GM18870 (cell line): ENCODE results near the gene AVPR2.

Source experiments
- ATAC-seq: cut with Tn5 transposase; IDR thresholded peaks from one replicate; pipeline ENCODE4 v1.9.1; 2021; ENCODE audit warnings: moderate library complexity; ENCODE audit not compliant: unreplicated experiment

The AVPR2 gene

DNA sequence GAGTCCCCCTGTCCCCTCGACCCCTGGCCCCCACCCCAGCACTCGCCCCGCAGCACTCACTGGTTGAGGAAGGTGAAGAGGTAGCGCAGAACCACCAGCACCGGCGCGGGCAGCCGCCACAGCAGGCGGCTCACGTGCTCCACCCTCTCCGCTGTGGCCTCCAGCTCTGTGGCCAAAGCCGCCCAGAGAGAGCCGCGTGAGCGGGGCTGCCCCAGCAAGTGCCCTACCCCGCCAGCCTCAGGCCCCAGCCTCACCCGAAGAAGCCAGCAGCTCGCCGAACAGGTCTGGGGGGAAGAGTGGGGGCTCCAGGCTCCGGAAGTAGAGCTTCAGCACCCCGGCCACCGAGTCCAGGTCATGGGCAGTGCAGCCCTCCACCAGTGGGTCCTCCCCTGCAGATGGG, 6.0 kb downstream of the AVPR2 start:
- no peak for ATAC-seq

DNA sequence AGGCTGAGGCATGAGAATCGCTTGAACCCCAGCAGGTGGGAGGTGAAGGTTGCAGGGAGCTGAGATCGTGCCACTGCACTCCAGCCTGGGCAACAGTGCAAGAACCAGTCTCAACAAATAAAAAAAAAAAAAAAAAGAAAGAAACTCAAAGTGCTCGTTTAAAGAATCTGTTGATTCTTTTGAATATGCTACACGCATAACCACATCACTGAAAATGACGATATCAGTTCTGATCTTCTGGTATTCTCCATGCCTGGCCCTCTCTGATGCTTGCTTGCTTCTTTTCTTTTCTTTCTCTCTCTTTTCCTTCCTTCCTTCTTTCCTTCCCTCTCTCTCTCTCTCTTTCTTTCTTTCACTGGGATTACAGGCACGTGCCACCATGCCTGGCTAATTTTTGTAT, 7.3 kb downstream of the AVPR2 start:
- ATAC-seq, result no peak

DNA sequence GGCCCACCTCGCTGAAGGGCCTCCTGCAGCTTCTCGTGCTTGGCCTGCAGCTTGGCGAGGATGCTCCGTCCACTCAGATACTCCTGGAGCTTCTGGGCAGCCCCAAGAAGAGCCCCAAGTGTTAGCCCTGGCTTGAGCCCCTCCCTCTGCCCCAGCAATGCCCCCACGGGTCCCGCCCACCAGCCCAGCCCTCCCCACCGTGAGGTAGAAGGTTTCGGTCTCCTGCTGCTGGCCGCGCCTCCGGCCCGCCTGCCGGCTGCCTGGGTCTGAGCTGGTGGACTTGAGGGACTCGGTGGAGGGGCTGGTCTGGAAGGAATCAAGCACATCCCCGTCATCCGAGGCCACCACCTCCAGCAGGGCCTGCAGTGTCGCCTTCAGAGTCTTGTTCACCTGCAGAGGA, 8.7 kb downstream of the AVPR2 start:
- no peak for ATAC-seq

DNA sequence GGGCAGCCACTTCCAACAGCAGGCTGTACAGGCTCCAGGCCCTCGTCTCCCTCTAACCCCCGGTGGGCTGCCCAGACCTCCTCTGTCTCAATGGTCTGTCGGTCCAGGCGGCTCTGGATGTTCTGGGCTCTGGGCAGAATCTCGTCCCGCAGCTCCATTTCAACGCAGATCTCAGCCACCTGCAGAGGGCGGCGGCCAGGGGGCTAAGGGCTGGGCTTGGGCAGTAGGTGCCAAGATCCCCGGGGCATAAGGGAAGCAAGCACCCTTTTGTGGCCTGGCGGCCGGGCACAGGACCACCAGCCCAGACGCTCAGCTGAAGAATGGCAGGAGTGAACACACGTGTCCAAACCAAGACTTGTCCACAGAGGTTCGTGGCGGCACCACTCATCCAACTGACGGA, 9.2 kb downstream of the AVPR2 start:
- ATAC-seq, result no peak

DNA sequence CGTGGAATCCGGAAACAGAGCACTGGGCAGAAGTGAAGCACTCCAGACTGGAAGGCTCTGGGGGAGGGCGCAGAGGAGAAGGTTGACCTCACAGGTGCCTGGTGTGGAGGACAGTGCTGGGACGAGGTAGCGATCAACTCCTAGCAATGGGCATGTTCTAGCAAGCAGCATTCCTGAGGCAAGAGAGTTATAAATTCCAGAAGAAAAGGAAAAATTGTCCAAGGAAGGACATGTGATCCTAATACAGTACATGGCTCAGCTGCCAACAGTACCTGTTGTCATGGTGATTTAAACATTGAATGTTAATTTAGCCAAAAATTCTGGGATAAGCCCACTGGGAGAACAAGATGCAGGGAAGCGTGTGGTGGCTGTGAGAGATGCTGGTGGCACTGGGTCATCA, 13.4 kb downstream of the AVPR2 start:
- no peak for ATAC-seq

DNA sequence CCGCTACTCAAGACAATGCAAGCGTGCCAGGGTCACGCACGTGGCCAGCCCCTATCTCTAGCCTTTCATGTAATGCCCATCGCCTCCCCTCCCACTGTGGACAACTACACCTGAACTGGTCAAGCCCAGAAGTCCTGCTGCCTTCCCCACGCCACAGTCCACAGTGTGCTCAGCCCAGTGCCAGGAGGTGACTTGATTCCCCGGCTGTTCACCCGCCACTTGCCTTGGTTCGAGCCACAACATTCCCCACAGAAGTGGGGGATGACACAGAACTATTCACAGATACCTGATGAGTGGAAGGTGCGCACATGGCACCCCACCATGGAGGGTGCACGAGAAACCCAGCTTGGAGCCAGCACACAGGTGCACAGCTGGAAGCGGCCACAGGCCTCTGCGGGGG, 14.8 kb downstream of the AVPR2 start:
- no peak for ATAC-seq

DNA sequence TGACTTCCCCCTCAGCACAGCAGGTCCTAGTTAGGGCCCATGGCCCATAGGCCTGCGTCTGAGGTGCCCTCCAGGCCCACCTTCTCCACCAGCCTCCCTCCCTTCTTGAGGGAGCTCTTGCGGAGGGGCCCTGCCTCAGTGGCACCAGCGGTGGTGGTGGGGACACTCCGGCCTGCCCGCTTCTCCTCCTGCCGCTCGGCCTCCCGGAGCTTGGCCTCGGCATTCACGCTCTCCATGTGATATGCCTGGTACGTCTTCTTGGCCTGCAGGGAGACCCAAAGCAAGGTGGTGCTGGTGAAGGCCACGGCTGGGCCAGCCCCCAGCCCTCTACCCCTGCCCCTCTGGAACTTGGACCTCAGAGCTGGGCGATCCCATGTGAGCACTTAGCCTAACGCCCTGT, 16.1 kb downstream of the AVPR2 start:
- no peak for ATAC-seq

DNA sequence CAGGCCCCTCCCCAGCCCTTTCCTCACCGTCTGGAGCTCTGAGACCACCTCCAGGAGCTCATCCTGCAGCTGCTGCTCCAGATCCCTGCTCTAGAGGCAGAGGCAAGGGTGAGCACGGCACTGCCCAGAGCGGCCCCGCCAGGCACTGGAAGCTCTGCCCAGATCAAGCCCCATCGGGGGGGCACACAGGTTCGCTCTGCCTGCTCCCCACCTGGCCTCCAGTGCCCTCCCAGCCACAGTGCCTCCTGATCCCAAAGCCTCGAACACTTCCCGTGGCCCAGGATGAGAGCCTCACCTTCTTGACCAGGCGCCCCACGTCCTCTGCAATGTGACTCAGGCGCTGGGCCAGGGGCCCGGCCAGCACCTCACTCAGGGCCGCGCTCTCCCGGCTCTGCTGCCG, 16.6 kb downstream of the AVPR2 start:
- no peak for ATAC-seq

DNA sequence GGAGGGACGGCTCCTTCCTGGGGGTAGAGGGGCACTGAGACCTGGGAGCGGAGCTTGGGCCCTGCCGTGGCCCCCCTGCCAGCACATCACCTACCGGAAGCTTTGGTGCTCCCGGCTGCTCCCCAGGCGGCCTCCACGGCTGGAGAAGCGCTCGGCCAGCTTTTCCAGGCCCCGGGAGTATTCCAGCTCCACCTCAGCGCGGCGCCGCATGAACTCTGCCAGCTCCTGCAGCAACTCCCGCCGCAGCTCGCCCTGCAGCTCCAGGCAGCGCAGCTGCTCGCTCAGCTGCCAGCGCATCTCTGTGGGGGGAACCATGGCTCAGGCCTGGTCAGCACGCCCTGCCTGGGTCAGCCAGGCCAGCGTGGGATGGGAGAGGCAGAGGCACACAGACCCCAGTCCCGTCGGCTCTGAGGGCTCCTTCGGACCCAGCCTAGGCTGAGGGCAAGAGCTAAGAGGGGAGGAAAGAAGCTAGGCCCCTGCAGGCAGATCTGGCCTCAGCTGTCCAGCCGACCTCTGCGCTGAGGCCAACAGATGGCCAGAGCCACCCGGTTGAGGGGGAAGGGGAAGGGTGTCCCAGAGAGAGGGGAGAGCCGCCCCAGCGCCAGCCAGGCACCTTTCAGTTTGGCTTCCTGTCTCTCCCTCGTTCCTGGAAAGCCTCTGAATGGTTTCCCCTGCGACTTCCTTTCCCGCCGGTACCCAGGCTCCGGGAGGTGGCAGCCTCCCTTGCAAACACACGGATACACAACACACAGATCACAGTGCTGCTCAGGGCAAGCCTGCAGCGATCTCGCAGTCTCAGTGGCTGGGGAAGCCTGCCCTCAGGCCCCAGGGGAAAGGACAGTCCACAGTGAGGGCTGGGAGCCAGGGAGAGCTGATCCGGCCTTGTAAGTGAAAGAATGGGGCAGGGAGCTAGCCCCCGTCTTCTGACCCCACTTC, 17.3 kb downstream of the AVPR2 start:
- ATAC-seq, result no peak

DNA sequence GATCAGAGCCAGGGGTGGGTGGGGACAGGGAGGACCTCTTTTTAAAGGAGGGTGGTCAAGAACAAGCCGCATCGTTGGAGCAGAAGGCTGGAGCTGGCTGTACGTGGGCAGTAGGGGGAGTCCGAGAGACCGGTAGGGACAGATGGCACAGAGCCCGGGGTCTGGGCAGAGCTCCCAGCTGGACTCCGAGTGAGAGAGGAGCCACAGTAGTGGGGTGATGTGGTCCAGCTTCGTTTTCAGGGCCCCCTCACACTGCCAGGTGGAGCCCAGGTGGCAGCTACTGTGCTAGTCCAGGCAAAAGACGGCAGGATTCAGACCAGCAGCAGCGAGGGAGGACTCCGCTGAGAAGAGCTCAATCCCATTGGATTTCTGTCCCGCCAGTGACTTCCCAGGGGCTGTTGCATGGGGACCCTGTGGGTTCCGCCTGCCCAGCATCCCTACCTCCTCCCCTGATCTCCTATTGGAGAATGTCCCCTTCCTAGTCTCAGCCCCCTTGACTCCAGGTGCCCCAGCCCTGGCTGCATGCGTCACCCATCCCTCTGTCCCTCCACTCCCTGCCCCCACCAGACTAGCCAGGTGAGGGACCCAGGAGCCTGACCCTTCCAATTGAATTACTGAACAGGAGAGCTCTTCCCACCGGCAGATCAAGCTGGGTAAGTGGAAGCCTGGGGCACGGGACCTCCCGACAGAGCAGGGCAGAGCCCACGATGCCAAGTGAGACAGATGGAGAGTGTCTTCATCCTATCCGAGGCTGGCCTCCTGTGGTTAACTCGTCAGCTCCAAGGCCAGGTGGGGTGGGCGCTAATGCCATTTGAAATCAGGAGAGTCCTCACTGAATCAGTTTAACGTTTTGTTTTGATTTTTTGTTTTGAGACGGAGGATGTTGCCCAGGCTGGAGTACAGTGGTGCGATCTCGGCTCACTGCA, 18.7 kb downstream of the AVPR2 start:
- ATAC-seq, result no peak

DNA sequence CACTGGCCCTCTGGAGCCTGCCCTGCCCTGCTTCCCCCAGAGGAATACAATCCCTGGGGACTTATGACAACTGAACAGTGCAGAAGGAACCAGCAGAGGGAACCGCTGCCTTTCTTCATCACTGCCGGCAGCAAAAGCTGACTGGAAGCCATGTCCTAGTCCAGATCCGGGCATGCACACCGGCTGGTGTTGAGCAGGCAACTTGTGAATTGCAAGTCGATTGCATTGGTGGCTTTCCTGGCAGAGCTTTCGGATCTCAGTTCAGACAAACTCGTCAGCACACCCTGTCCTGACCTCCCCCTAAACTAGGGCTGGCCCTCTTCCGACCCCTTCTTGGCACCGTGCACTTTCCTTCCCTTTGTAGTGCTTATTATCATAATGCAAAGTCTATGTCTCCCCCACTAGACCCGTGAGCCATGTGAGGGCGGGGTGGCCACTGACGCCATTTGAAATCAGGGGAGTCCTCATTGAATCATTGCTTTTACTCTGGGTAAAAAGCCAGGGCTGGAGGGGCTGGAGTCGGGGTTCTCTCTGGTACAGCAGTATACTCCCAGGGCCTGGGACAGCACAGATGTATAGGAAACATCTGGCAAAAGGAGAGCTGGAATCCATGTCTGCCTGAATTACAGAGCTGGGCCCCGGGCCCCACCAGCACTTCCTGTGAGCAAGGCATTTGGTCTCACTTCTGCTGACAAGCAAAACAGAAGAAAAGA, 19.8 kb downstream of the AVPR2 start:
- no peak for ATAC-seq

DNA sequence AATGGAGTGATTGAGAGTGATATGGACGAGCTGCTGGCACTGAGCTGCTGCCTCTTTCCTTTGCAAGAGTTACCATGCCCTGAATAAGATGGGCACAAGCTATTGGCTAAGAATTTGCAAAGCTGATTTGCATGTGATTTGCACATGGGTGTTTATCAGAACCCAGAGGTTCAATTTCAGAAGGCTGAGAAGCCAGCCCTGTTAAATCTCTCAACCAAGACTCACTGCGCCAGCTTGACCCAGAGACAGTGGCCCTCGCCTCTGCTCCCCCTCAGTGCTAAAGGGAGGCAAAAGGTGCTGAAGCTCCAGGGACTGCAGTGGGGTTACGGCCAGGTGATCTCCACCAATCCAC, 20.9 kb downstream of the AVPR2 start:
- ATAC-seq, result no peak

DNA sequence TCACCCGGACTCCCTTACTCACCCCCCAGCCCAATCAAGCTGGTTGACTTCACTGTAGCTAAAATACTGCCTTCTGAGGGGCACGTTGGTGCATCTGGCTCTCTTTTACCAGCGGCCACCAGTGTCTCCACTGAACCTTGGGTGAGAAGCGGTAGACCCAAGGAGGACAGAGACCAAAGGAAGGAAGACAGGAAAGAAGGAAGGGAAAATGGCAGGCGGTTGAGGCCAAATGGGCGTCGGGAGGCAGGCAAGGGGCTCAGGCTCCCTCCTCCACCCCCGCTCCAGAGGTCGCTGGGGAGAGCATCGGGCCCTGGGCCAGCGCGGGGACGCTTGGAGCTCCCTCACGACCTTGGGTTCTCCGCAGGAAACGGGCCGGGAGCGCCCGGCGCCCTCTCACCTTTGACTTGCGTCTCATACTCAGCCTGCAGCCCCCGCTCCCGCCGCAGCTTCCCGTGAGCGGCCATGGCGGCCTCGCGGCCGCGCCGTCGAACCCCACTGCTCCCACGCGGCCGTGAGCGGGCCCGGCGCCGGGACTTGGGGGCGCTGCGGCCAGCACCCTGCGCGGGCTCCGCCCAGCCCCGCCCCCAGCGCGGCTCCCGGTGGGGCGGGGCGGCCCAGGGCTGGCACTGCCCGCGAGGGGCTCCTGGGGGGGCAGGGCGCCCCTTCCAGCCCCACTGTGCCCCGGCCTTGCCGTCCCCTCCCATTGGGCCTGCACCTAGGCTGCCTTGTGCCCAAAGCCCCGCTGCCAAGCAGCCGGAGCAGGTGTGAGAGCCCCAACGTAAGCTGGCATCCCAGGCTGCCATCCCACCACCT, 21.5 kb downstream of the AVPR2 start, which contains the start of gene ARHGAP4:
ARHGAP4 (minus strand) TSS at position 526 of the 813 bp plus-strand sequence; CDS start at position 464, 62 bp downstream.
- no peak for ATAC-seq

DNA sequence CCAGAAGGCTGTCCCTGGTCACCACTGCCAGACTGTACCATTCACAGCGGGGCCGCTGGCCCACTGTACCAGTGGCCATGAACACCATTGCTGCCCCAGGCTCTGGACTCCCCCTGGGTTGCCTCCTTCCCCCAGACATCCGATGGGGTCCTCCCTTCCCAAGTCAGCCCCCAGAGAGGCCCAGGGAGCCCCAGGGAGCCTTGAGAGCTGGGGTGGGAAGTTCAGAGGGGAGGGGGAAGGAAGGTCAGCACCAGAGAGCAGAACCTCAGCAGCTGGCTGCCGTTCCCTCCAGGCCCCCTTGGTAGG, 22.0 kb downstream of the AVPR2 start:
- ATAC-seq, result no peak

DNA sequence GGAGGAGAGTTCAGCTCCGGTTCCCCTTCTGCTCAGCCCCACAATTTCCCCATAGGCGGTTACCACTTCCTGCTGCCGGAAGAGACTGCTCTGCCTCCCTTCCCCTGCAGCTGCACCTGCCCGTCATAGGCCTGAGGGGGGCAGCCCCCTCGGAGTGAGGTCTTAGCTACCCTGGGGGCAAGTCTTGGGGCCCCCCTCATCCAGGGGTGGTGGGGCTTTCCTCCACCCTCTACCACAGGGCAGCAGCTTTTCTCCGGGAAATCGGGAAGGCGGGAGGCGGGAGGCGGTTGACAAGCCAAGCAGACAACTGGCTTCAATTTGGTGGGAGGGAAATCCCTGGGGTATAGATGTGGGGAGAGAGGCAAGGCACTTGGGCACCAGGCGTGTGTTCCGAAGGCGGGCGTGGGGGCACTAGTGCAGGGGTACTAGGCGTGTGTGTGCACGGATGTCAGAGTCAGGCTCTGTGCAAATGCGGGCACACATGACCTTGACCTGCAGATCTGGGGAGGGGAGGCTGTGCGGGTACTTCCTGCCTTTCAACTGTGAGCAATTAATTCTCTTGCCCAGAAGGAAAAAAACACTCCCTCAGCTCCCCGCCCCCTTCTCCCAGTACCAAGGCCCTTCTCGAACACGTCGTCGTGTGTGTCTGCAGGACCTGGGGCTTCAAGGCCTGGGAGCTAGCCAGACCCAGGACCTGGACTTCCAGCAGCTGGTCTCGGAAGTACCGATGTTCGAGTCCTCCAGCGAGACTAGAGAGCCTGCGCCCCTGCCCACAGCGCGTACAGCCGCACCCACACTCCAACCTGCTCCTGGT, 22.6 kb downstream of the AVPR2 start:
- ATAC-seq, result peak; percentile 33

DNA sequence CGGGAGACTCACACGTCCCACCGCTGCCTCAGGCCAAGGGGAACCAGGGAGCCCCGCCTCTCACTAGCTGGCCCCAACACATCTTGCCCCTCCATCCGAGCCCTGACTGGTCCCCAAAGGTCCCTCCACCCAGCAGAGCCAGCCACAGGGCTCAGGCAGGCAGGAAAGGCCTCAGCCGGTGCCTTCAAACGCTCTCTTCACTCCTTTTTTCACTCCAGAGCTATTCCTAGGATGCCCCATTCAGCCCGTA, 23.1 kb downstream of the AVPR2 start:
- ATAC-seq, result no peak

DNA sequence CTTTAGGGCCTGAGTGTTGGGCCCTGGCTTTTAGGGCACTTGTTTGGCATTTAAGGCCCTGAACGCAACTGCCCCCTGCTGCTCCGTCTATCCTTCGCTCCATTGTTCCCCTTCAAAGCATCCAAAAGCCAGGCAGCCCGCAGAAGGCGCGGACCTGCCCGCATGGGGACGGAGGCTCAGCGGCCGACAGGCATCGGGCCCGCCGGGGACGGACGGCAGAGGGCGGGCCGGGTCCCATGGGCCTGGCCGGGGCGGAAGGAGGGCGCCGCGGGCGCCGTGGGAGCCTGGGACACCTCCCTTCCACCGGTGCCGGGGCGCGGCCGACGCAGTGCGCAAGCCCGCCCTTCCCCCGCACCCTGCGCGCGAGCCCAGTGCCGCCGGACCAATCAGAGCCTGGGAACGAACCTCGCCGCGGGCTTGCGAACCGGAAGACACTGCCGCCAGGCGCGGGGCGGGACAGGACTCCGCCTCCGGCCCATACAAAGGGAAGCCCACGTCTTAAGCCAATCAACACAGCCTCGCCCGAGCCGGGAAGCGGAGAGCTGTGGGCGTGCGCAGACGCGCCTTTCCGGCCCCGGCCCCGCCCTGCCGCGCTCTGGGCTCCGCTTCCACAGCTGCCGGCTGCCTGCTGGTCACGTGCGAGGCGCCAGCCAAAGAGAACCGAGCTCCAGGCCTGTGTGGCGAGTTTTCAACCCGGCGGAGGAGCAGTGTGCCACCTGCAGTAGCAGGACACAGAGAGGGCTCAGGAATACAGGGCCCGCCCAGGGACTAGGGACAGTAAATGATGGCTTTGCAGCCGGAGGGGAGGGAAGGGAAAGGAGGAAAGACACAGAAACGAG, 23.7 kb downstream of the AVPR2 start:
- peak; percentile 81 for ATAC-seq

DNA sequence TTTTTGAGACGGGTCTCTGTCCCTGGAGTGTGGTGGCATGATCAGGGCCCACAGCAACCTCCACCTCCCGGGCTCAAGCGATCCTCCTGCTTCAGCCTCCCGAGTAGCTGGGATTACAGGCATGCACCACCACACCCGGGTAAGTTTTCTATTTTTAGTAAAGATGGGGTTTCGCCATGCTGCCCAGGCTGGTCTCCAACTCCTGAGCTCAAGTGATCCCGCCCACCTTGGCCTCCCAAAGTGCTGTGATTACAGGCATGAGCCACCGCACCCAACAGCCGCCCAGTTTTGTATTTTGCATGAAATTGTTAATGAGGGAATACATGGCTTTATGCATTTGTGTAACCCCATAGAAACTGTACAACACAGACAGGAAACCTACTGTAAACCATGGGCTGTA, 24.4 kb downstream of the AVPR2 start:
- ATAC-seq, result no peak

DNA sequence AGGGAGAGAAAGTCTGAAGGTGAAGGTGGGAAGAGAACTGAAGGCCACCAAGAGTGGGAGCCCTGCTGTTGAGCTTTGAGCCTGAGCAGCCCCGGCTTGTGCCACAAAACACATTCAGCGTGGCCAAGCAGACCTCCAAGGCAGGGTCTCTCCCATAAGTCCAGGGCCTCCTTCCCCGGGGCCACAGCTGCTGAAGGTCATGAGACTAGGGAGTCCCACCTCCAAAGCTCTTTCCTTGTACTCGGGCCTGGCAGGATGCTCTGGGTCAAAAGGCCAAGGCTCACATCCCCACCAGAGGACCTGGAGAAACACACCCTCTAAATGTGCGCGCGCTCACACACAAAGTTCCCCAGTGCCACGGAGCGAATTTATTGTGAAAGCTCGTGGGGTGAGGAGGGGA, 25.1 kb downstream of the AVPR2 start:
- no peak for ATAC-seq
